K562 (cell line): Measurements from ENCODE around the gene SKIDA1. TPM values are rescaled to one million over a fixed set of nuclear protein-coding genes. Genes with fewer than 3 reads are reported as not detected.

ENCODE experiments used
- ARID3B ChIP-seq: fragments of 250-450 bp; sonication (Bioruptor Pico); IDR thresholded peaks from 2 replicates; pipeline ENCODE4 v1.4.0; 2020; ENCODE audit warnings: borderline replicate concordance
- BDP1 ChIP-seq: IDR thresholded peaks from 3 replicates; pipeline ENCODE4 v1.6.1; 2011; ENCODE audit not compliant: insufficient read length, insufficient read depth
- ETS1 ChIP-seq: conservative IDR thresholded peaks from 2 replicates; pipeline ENCODE4 v1.6.1; 2011; ENCODE audit warnings: low read depth, mild to moderate bottlenecking, low read length; ENCODE audit not compliant: control insufficient read depth
- GTF3C2 ChIP-seq: IDR thresholded peaks from 3 replicates; pipeline ENCODE4 v1.6.1; 2011; ENCODE audit warnings: borderline replicate concordance, mild to moderate bottlenecking, moderate library complexity; ENCODE audit not compliant: insufficient read length; ENCODE audit errors: extremely low read depth
- HCFC1 ChIP-seq: IDR thresholded peaks from 2 replicates; pipeline ENCODE4 v1.6.1; 2012; ENCODE audit warnings: low read depth, low read length, improper control_type of control experiment
- KDM2B ChIP-seq: fragments of 250-450 bp; sonication (Bioruptor Pico); IDR thresholded peaks from 2 replicates; pipeline ENCODE4 v1.8.0; 2021; ENCODE audit warnings: mild to moderate bottlenecking, moderate library complexity
- MBD1 ChIP-seq: fragments of 250-450 bp; sonication (Bioruptor Pico); IDR thresholded peaks from 2 replicates; pipeline ENCODE4 v1.8.0; 2022; ENCODE audit warnings: inconsistent platforms
- MCM7 ChIP-seq, 2 experiments: fragments of 450-650 bp; IDR thresholded peaks; 2 replicates each; pipeline ENCODE4 v1.6.1; 2016 to 2018
- PRDM10 ChIP-seq: fragments of 450-650 bp; IDR thresholded peaks from 2 replicates; pipeline ENCODE4 v1.6.1; 2018; ENCODE audit not compliant: partially characterized antibody
- SAFB ChIP-seq: fragments of 200-400 bp; formaldehyde crosslinking; IDR thresholded peaks from 2 replicates; pipeline ENCODE4 v1.6.1; 2017; ENCODE audit warnings: low read depth, low read length, borderline replicate concordance
- SIN3B ChIP-seq: fragments of 450-650 bp; IDR thresholded peaks from 2 replicates; pipeline ENCODE4 v1.6.1; 2017; ENCODE audit warnings: low read depth, mild to moderate bottlenecking, moderate library complexity
- ZBTB2 ChIP-seq: fragments of 450-650 bp; IDR thresholded peaks from 2 replicates; pipeline ENCODE4 v1.6.1; 2016; ENCODE audit warnings: antibody characterized with exemption
- ZNF12 ChIP-seq: sonication (generic); formaldehyde crosslinking; IDR thresholded peaks from 2 replicates; pipeline ENCODE4 v1.4.0; 2020; ENCODE audit warnings: mild to moderate bottlenecking, missing genetic modification reagents
- ZNF780A ChIP-seq: fragments of 250-450 bp; sonication (Bioruptor Pico); IDR thresholded peaks from 2 replicates; pipeline ENCODE4 v1.5.0; 2021; ENCODE audit warnings: mild to moderate bottlenecking
- polyA plus RNA-seq, 8 experiments: library from polyadenylated mRNA; depleted of rRNA in 4 of 8; stranded (reverse) in 5 of 8; unstranded in 3 of 8; fragments of >200 nt; fragmentation: Nextera tagmentation in 2 of 8; fragmentation: Illumina TruSeq in 1 of 8; extraction: Ambion mirVana in 2 of 8; extraction: Trizol in 1 of 8; gene quantifications; 2 replicates each; pipeline versions ENCODE4 v1.2.1 to v1.2.3, GENCODE V29; 2011 to 2014; ENCODE audit warnings: inconsistent platforms in 1 of 8, missing spikeins in 1 of 8
- total RNA-seq, 7 experiments: library from RNA; depleted of rRNA in 6 of 7; stranded (reverse); fragments of >200 nt in 6 of 7; fragmentation: Illumina TruSeq in 2 of 7; extraction: Trizol in 2 of 7; gene quantifications; 2 replicates each; pipeline versions ENCODE4 v1.2.1 to v1.2.3, GENCODE V29; 2011 to 2021; ENCODE audit warnings: low replicate concordance in 1 of 7

Gene SKIDA1
- total and polyA plus RNA-seq, 9 of the 15 experiments (the other 6 are each of a cell fraction or from before 2014, with no cell fraction given) = 0.05 to 1.1 (median 0.42) TPM

- no peak for TF ChIP-seq ARID3B (CRISPR knock-in tag)
- no peak for TF ChIP-seq MCM7 (IDR thresholded peaks at IDR 0.05)
- no peak for TF ChIP-seq GTF3C2
- no peak for TF ChIP-seq SIN3B
- no peak for TF ChIP-seq ZBTB2
- no peak for TF ChIP-seq KDM2B
- peak; percentile 92; the same call in 1 of the 2 replicates for TF ChIP-seq MBD1 (CRISPR knock-in tag)
- no peak for TF ChIP-seq ZNF780A (CRISPR knock-in tag)
- no peak for TF ChIP-seq ETS1
- no peak for TF ChIP-seq HCFC1
- peak; percentile 14 for TF ChIP-seq PRDM10
- 0 out of 2 replicates have a peak, but pooled peaks have one; percentile 12 for TF ChIP-seq ZNF12 (CRISPR knock-in tag)
- TF ChIP-seq BDP1 = no peak
- TF ChIP-seq SAFB = no peak
Observed at GRCh38 chr10:21495002-21495751, 30.3 kb downstream of the SKIDA1 start (continued).
